ENCODE data around the gene BCS1L. TPM values are rescaled to one million over a fixed set of nuclear protein-coding genes. Genes with fewer than 3 reads are reported as not detected.

BCS1L gene
- total RNA-seq, 1 donor from 2014 or later: 36.5 TPM

GRCh38 chr2:218664653-218665052 lies 5.2 kb downstream of the BCS1L start:
- Mint-ChIP-seq H3K4me1 (ENCODE audit: unreplicated experiment) (peaks cover 9% of the 10 kb centered on the region), H3K9me3 (ENCODE audit: unreplicated experiment) (no peaks in the 10 kb centered on the region), H3K27me3 (ENCODE audit: unreplicated experiment) (no peaks in the 10 kb centered on the region), H3K4me3 (ENCODE audit: unreplicated experiment) (no peak overlapping the region), H3K27ac (ENCODE audit: unreplicated experiment) (no peak overlapping the region), H3K36me3 (ENCODE audit: unreplicated experiment) (peaks cover 34% of the 10 kb centered on the region)
- TF ChIP-seq, protein P1, sequence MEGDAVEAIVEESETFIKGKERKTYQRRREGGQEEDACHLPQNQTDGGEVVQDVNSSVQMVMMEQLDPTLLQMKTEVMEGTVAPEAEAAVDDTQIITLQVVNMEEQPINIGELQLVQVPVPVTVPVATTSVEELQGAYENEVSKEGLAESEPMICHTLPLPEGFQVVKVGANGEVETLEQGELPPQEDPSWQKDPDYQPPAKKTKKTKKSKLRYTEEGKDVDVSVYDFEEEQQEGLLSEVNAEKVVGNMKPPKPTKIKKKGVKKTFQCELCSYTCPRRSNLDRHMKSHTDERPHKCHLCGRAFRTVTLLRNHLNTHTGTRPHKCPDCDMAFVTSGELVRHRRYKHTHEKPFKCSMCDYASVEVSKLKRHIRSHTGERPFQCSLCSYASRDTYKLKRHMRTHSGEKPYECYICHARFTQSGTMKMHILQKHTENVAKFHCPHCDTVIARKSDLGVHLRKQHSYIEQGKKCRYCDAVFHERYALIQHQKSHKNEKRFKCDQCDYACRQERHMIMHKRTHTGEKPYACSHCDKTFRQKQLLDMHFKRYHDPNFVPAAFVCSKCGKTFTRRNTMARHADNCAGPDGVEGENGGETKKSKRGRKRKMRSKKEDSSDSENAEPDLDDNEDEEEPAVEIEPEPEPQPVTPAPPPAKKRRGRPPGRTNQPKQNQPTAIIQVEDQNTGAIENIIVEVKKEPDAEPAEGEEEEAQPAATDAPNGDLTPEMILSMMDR (IDR thresholded peaks at IDR 0.05): no peak
- DNase-seq (ENCODE audit: extremely low spot score, unreplicated experiment): no peak

DNA sequence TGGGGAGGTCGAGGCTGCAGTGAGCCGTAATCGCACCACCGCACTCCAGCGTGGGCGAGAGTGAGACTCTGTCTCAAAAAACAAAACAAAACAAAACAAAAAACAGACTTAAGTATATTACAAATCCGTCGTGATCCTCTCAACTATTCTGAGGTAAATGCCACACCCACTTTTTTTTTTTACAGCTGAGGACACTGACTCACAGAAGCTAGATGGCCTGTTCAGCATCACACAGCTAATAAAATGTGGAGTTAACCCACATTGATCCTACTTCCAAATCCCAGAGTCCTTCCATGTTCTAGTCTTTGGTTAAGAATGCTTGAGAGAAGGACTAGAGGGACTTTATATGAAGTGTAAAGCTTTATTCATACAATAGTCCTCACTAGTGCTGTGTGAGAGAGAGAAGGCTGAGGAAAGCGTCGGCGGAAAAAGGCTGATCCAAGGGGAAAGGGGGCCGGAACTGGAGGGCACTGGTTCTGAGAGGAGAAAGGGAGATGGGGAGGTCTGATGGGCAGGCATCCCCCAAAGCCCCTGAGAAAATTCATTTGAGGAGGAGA lies 11.7 kb downstream of the BCS1L start:
- Mint-ChIP-seq H3K4me1 (ENCODE audit: unreplicated experiment) (peaks cover 25% of the 10 kb centered on the region), H3K9me3 (ENCODE audit: unreplicated experiment) (no peaks in the 10 kb centered on the region), H3K27ac (ENCODE audit: unreplicated experiment) (peak overlapping the region; percentile 99), H3K27me3 (ENCODE audit: unreplicated experiment) (no peaks in the 10 kb centered on the region), H3K36me3 (ENCODE audit: unreplicated experiment) (peaks cover 14% of the 10 kb centered on the region), H3K4me3 (ENCODE audit: unreplicated experiment) (peak overlapping the region; percentile 99)
- no peak for DNase-seq (ENCODE audit: extremely low spot score, unreplicated experiment)
- TF ChIP-seq, protein P1 (IDR thresholded peaks at IDR 0.05): no peak

- H3K27me3 Mint-ChIP-seq (ENCODE audit: unreplicated experiment): no peaks in the 10 kb centered on the region
- H3K36me3 Mint-ChIP-seq (ENCODE audit: unreplicated experiment): peaks cover 13% of the 10 kb centered on the region
- H3K9me3 Mint-ChIP-seq (ENCODE audit: unreplicated experiment): no peaks in the 10 kb centered on the region
- peaks cover 25% of the 10 kb centered on the region for H3K4me1 Mint-ChIP-seq (ENCODE audit: unreplicated experiment)
- TF ChIP-seq, protein P1 (IDR thresholded peaks at IDR 0.05): no peak
- peak within 1 kb of the TSS; percentile 99 for H3K4me3 Mint-ChIP-seq (ENCODE audit: unreplicated experiment)
- peak; percentile 94 for DNase-seq (ENCODE audit: extremely low spot score, unreplicated experiment)
- peak within 1 kb of the TSS; percentile 99 for H3K27ac Mint-ChIP-seq (ENCODE audit: unreplicated experiment)
Measured at GRCh38 chr2:218671654-218672566, 12.4 kb downstream of the BCS1L start, which contains the start of the genes RNF25 and STK36. TSS of gene RNF25 (minus strand) at chr2:218672002. CDS start at chr2:218671970, 32 bp downstream. TSS of gene STK36 (plus strand) at chr2:218672086. CDS start at chr2:218672830, 744 bp downstream.

DNA sequence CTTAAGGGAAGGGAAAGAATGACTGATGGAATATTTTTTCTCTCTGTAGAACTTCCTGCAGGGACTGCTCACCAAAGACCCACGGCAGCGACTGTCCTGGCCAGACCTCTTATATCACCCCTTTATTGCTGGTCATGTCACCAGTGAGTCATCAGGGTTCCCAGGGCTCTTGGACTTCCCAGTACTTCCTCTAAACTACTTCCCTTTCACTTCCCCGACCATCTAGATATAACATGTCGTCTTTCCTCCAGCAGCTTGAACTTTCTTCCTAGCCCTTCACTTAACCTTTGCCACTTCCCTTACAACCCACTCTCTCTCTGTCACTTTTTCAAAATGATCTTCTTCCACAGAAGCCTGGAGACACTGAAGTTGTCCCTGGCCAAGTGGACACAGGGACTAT lies 19.6 kb downstream of the BCS1L start:
- Mint-ChIP-seq H3K4me3 (ENCODE audit: unreplicated experiment) (no peak overlapping the region), H3K4me1 (ENCODE audit: unreplicated experiment) (no peaks in the 10 kb centered on the region), H3K36me3 (ENCODE audit: unreplicated experiment) (peaks cover 24% of the 10 kb centered on the region), H3K27me3 (ENCODE audit: unreplicated experiment) (no peaks in the 10 kb centered on the region), H3K9me3 (ENCODE audit: unreplicated experiment) (no peaks in the 10 kb centered on the region), H3K27ac (ENCODE audit: unreplicated experiment) (no peak overlapping the region)
- TF ChIP-seq, protein P1 (IDR thresholded peaks at IDR 0.05): no peak
- DNase-seq (ENCODE audit: extremely low spot score, unreplicated experiment): no peak

DNA sequence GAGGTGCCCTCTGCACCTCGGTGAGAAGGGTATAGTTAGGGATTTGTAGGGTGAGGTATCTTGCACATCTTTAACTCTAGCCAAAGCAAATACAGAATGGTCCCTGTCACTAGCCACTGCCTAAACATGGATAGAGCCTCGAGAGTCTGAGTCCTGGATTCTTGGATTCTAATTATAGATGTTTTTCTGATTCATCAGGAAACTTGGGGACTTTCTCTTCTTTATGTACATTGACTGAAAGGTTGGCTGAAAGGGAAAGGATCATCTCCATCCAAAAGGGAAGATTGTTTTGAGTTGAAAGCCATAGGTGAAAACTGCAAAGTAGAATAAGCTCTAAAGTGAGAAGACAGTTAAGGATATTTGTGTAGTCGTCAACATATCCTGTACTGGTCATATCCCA lies 20.6 kb downstream of the BCS1L start:
- no peaks in the 10 kb centered on the region for H3K4me1 Mint-ChIP-seq (ENCODE audit: unreplicated experiment)
- no peaks in the 10 kb centered on the region for H3K27me3 Mint-ChIP-seq (ENCODE audit: unreplicated experiment)
- no peak overlapping the region for H3K27ac Mint-ChIP-seq (ENCODE audit: unreplicated experiment)
- peaks cover 29% of the 10 kb centered on the region for H3K36me3 Mint-ChIP-seq (ENCODE audit: unreplicated experiment)
- no peaks in the 10 kb centered on the region for H3K9me3 Mint-ChIP-seq (ENCODE audit: unreplicated experiment)
- DNase-seq (ENCODE audit: extremely low spot score, unreplicated experiment): no peak
- no peak overlapping the region for H3K4me3 Mint-ChIP-seq (ENCODE audit: unreplicated experiment)
- TF ChIP-seq, protein P1 (IDR thresholded peaks at IDR 0.05): no peak
